Retinal pigment epithelial cell (primary cell): ENCODE measurements around the gene REPS1.

Source experiments
- DNase-seq: peaks from one replicate; pipeline ENCODE4 v3.0.0-alpha.2; 2010; ENCODE audit warnings: low read depth
- H3K4me3 ChIP-seq: 2 replicates; pipeline ENCODE4 v1.5.1; 2011; ENCODE audit warnings: mild to moderate bottlenecking, low read length, control low read depth, moderate library complexity
- TF ChIP-seq, protein P1 (sequence below): conservative IDR thresholded peaks from 2 replicates; pipeline ENCODE4 v1.5.1; 2011; ENCODE audit warnings: low read depth, low read length, control low read depth, inconsistent platforms

Gene REPS1

GRCh38 chr6:138909511-138909910, 78.5 kb downstream of the REPS1 start:
- no peak for DNase-seq
- H3K4me3 ChIP-seq, result no peak overlapping the region
- TF ChIP-seq, protein P1, sequence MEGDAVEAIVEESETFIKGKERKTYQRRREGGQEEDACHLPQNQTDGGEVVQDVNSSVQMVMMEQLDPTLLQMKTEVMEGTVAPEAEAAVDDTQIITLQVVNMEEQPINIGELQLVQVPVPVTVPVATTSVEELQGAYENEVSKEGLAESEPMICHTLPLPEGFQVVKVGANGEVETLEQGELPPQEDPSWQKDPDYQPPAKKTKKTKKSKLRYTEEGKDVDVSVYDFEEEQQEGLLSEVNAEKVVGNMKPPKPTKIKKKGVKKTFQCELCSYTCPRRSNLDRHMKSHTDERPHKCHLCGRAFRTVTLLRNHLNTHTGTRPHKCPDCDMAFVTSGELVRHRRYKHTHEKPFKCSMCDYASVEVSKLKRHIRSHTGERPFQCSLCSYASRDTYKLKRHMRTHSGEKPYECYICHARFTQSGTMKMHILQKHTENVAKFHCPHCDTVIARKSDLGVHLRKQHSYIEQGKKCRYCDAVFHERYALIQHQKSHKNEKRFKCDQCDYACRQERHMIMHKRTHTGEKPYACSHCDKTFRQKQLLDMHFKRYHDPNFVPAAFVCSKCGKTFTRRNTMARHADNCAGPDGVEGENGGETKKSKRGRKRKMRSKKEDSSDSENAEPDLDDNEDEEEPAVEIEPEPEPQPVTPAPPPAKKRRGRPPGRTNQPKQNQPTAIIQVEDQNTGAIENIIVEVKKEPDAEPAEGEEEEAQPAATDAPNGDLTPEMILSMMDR, result no peak

DNA sequence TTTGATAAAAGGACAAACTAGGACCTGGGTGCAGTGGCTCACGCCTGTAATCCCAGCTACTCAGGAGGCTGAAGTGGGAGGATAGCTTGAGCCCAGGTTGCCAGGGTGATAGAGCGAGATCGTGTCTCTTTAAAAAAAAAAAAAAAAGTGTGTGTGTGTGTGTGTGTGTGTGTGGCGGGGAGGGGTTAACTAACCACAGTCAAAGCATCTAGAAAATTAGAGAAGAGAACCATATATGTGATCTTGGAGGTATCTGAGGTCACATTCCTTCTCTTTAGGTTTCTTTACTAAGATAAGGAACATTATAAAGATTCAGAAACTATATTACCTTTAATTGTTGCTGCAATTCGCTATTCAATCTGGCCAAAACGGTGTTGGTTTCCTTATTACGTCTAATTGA, 80.9 kb downstream of the REPS1 start:
- no peak overlapping the region for H3K4me3 ChIP-seq
- TF ChIP-seq, protein P1, result no peak
- no peak for DNase-seq

GRCh38 chr6:138897031-138897430, 91.0 kb downstream of the REPS1 start:
- TF ChIP-seq, protein P1, result no peak
- no peak overlapping the region for H3K4me3 ChIP-seq
- DNase-seq, result no peak

- TF ChIP-seq, protein P1, result no peak
- DNase-seq, result no peak
- no peak overlapping the region for H3K4me3 ChIP-seq
Observed at GRCh38 chr6:138896104-138896756, 91.8 kb downstream of the REPS1 start.

GRCh38 chr6:138891255-138891986, 96.6 kb downstream of the REPS1 start:
- no peak overlapping the region for H3K4me3 ChIP-seq
- no peak for DNase-seq
- TF ChIP-seq, protein P1, result no peak

- no peak for DNase-seq
- no peak overlapping the region for H3K4me3 ChIP-seq
- TF ChIP-seq, protein P1, result no peak
Observed at GRCh38 chr6:138885156-138885819, 102.8 kb downstream of the REPS1 start.
